Stimulated activated naive CD8-positive, alpha-beta T cell treated with anti-CD3 and anti-CD28 coated beads, Interleukin-15, Interleukin-2, amounts not matched to agents 100 U/mL and 50 U/mL, for 24 hours (primary cell): ENCODE measurements around the gene COA6.

Experiments
- ATAC-seq: fragments of 150-1000 bp; cut with Tn5 transposase; one replicate; pipeline ENCODE4 v1.10.0; 2021
- DNase-seq: peaks from one replicate; pipeline ENCODE4 v3.0.0; 2021

The COA6 gene

GRCh38 chr1:234373064-234373958, at the start of gene COA6:
Gene COA6 (plus strand): TSS chr1:234373456. CDS start chr1:234373467, 11 bp downstream.
- DNase-seq (peak; percentile 92), ATAC-seq (peak; percentile 93)

GRCh38 chr1:234324821-234325220, 48.4 kb upstream of the COA6 start:
- no peak for DNase-seq
- ATAC-seq = no peak

GRCh38 chr1:234325878-234326496, 47.3 kb upstream of the COA6 start:
- ATAC-seq (peak; percentile 67), DNase-seq (no peak)

- DNase-seq = peak; percentile 80
- ATAC-seq = peak; percentile 81
Measured at GRCh38 chr1:234326497-234327366, 46.5 kb upstream of the COA6 start.

GRCh38 chr1:234327577-234328164, 45.6 kb upstream of the COA6 start:
- ATAC-seq = no peak

GRCh38 chr1:234330843-234331215, 42.4 kb upstream of the COA6 start:
- DNase-seq = no peak
- ATAC-seq = no peak

More at GRCh38 chr1:234327577-234328164, 45.6 kb upstream of the COA6 start:
- no peak for DNase-seq

- DNase-seq (no peak), ATAC-seq (no peak)
Measured at GRCh38 chr1:234331507-234331906, 41.7 kb upstream of the COA6 start.

- ATAC-seq (no peak), DNase-seq (no peak)
Measured at GRCh38 chr1:234336359-234336758, 36.9 kb upstream of the COA6 start.

- no peak for DNase-seq
- ATAC-seq = no peak
Measured at GRCh38 chr1:234337233-234337632, 36.0 kb upstream of the COA6 start.

GRCh38 chr1:234340528-234340927, 32.7 kb upstream of the COA6 start:
- ATAC-seq = no peak
- no peak for DNase-seq

- DNase-seq (no peak), ATAC-seq (no peak)
Measured at GRCh38 chr1:234342774-234343173, 30.5 kb upstream of the COA6 start.

GRCh38 chr1:234345237-234345636, 28.0 kb upstream of the COA6 start:
- ATAC-seq (no peak), DNase-seq (no peak)

- DNase-seq = no peak
- no peak for ATAC-seq
Measured at GRCh38 chr1:234348964-234349363, 24.3 kb upstream of the COA6 start.

GRCh38 chr1:234355782-234356510, 17.3 kb upstream of the COA6 start:
- ATAC-seq = no peak
- no peak for DNase-seq

- peak; percentile 65 for DNase-seq
- peak; percentile 66 for ATAC-seq
Measured at GRCh38 chr1:234356615-234357269, 16.5 kb upstream of the COA6 start.

- ATAC-seq (no peak), DNase-seq (no peak)
Measured at GRCh38 chr1:234357831-234358230, 15.4 kb upstream of the COA6 start.

GRCh38 chr1:234361102-234361603, 12.1 kb upstream of the COA6 start:
- DNase-seq (no peak), ATAC-seq (no peak)

- DNase-seq = no peak
- ATAC-seq = no peak
Measured at GRCh38 chr1:234362558-234362957, 10.7 kb upstream of the COA6 start.

GRCh38 chr1:234368320-234369032, 4.8 kb upstream of the COA6 start:
- DNase-seq = peak; percentile 17
- ATAC-seq = peak; percentile 8

- DNase-seq (no peak), ATAC-seq (no peak)
Measured at GRCh38 chr1:234369033-234369430, 4.2 kb upstream of the COA6 start.
